Activated B cell treated with CpG ODN at 0.5 μM for 24 hours (primary cell): Measurements from ENCODE around the gene ERAL1. TPM values are rescaled to one million over a fixed set of nuclear protein-coding genes. Genes with fewer than 3 reads are reported as not detected.
A peak's percentile ranks its signal among the peaks of the same experiment; 100 is the strongest.

Experiments used
- ATAC-seq: fragments of 200-7000 bp; cut with Tn5 transposase; one replicate; pipeline ENCODE4 v1.10.0; 2021; ENCODE audit warnings: low read depth, mild to moderate bottlenecking, moderate library complexity
- CTCF ChIA-PET: fragments of 350-600 bp; sonication (Branson Sonifier 250); formaldehyde crosslinking; loops from one replicate; lab custom pipeline; 2021; ENCODE audit warnings: antibody characterized with exemption; lab: Charles Lee
- POLR2A ChIA-PET: fragments of 350-600 bp; sonication (Branson Sonifier 250); formaldehyde crosslinking; loops from one replicate; lab custom pipeline; 2021; ENCODE audit warnings: antibody characterized with exemption; lab: Charles Lee
- DNase-seq: peaks from one replicate; pipeline ENCODE4 v3.0.0; 2022
- H3K27ac Mint-ChIP-seq: one replicate; pipeline ENCODE4 v1.8.0; 2020; ENCODE audit warnings: mixed read lengths
- H3K27me3 Mint-ChIP-seq: one replicate; pipeline ENCODE4 v1.8.0; 2021; ENCODE audit warnings: mixed read lengths
- H3K36me3 Mint-ChIP-seq: one replicate; pipeline ENCODE4 v1.8.0; 2021; ENCODE audit warnings: low read depth, mixed read lengths
- H3K4me1 Mint-ChIP-seq: one replicate; pipeline ENCODE4 v1.8.0; 2021; ENCODE audit warnings: mixed read lengths
- H3K4me3 Mint-ChIP-seq: one replicate; pipeline ENCODE4 v1.8.0; 2020; ENCODE audit warnings: mild to moderate bottlenecking, mixed read lengths
- H3K9me3 Mint-ChIP-seq: one replicate; pipeline ENCODE4 v1.8.0; 2020; ENCODE audit warnings: mixed read lengths
- intact Hi-C: fragments of 100-400 bp; cut with micrococcal nuclease; formaldehyde crosslinking; loops from one replicate; pipeline ENCODE4 v1.15.1; 2024
- total RNA-seq: library from RNA; stranded (reverse); gene quantifications from 2 replicates; pipeline ENCODE4 v1.2.3, GENCODE V29; 2022
- TF ChIP-seq, protein P1 (sequence below): fragments of 200-600 bp; IDR thresholded peaks from one replicate; pipeline ENCODE4 v1.8.0; 2022; ENCODE audit warnings: antibody characterized with exemption, mild to moderate bottlenecking

Gene ERAL1
- total RNA-seq, 1 donor from 2014 or later, result 47.6 TPM

DNA sequence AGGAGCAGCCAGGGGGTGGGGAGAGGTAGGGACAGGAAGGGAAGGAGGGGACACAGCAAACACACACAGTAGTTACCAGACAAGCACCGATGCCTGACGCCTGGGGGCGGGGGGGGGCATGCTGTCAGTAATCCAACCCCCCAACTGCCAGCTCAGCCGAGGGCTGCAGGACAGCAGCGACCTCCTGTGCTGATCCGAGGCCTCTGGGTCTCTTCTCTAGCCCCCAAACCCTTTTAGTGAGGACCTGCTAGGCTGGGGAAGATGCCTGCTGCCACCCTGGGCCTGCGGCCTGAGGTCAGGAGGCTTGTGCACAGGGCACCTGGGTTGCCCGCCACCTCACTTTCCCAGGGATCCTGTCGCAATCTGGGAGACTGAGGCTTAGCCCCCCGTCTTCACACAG, 31.1 kb downstream of the ERAL1 start:
- CTCF ChIA-PET, result no interaction called here
- DNase-seq (no peak), ATAC-seq (no peak)
- peaks cover 56% of the 10 kb centered on the region for H3K4me1 Mint-ChIP-seq
- POLR2A ChIA-PET, result interaction anchor here (1.4 kb wide), 1 partner anchor 8 kb away, joined by 7 read pairs; no protein-coding TSS in a partner anchor
- H3K4me3 Mint-ChIP-seq, result no peak overlapping the region
- intact Hi-C loops, result no loop called here
- TF ChIP-seq, protein P1, sequence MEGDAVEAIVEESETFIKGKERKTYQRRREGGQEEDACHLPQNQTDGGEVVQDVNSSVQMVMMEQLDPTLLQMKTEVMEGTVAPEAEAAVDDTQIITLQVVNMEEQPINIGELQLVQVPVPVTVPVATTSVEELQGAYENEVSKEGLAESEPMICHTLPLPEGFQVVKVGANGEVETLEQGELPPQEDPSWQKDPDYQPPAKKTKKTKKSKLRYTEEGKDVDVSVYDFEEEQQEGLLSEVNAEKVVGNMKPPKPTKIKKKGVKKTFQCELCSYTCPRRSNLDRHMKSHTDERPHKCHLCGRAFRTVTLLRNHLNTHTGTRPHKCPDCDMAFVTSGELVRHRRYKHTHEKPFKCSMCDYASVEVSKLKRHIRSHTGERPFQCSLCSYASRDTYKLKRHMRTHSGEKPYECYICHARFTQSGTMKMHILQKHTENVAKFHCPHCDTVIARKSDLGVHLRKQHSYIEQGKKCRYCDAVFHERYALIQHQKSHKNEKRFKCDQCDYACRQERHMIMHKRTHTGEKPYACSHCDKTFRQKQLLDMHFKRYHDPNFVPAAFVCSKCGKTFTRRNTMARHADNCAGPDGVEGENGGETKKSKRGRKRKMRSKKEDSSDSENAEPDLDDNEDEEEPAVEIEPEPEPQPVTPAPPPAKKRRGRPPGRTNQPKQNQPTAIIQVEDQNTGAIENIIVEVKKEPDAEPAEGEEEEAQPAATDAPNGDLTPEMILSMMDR, result no peak
- peaks cover 67% of the 10 kb centered on the region for H3K36me3 Mint-ChIP-seq
- H3K9me3 Mint-ChIP-seq, result no peaks in the 10 kb centered on the region
- no peak overlapping the region for H3K27ac Mint-ChIP-seq
- H3K27me3 Mint-ChIP-seq, result no peaks in the 10 kb centered on the region

DNA sequence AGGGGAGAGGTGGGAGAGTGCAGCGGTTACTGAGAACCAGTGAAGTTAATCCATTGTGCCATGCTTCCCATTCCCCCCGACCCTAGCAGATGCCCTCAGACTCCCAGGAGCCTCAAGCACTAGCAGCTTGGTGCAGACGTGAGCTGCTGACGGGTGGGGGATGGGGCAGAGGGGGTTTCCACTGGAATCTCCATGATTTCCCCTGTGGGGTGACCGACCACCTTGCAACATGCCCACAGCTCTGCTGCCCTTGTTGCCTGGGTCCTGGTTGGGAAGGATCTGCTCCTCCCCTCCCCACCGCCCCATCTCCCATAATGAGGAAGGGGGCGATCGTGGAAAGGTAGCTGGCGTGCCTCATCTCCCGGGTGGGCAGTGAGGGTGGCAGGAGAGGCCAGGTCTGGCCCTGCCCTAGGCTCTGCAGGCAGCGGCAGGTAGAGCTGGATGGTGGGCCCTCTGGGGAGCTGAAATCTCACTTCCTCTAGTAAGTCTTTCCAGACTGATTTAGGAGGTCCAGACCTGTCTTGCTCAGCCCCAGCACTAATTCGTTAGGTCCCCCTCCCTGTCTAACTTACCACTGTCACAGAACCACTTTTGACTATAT, 33.2 kb downstream of the ERAL1 start:
- TF ChIP-seq, protein P1, result no peak
- intact Hi-C loops, result loop anchor here (1.0 to 2.0 kb wide), 3 partner anchors 9 to 17 kb away; partner anchors contain the start of genes DHRS13 and FLOT2
- DNase-seq, result no peak
- ChIA-PET POLR2A (interaction anchor here (0.6 to 3.2 kb wide), 8 partner anchors 9 to 162 kb away, joined by 3 to 22 read pairs (median 8); partner anchors contain the start of genes DHRS13, FAM222B, FLOT2 and TLCD1), CTCF (interaction anchor here (0.8 to 1.2 kb wide), 3 partner anchors 10 to 124 kb away, joined by 4 to 7 read pairs (median 7); partner anchors contain the start of genes DHRS13 and FLOT2)
- ATAC-seq, result peak; percentile 86
- Mint-ChIP-seq H3K4me1 (peaks cover 76% of the 10 kb centered on the region), H3K27me3 (no peaks in the 10 kb centered on the region), H3K9me3 (no peaks in the 10 kb centered on the region), H3K4me3 (peak overlapping the region; percentile 53), H3K36me3 (peaks cover 61% of the 10 kb centered on the region), H3K27ac (peak overlapping the region; percentile 72)

DNA sequence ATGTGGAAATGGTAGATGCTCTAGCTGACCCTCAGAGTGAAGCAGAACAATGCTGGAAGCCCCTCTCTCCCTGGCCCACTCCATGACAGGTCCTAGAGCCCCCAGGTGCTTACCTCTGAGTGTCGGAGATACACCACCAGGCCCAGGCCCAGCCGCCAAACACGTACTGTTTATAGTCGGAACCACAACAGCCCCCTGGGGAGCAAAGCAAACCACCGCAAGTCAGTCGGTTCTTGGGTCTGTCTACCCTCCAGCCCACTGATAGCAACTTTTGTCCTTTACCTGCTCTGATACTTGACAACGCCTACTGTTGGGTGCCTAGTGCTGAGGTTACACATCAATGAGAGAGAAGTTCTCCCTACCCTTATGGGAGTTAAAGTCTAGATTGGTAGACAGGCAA, 34.0 kb downstream of the ERAL1 start:
- ATAC-seq, result peak; percentile 17
- peak overlapping the region; percentile 61 for H3K4me3 Mint-ChIP-seq
- peaks cover 58% of the 10 kb centered on the region for H3K36me3 Mint-ChIP-seq
- intact Hi-C loops, result loop anchor here (1.0 to 2.0 kb wide), 3 partner anchors 8 to 18 kb away; partner anchors contain the start of genes DHRS13 and FLOT2
- H3K27me3 Mint-ChIP-seq, result no peaks in the 10 kb centered on the region
- no peaks in the 10 kb centered on the region for H3K9me3 Mint-ChIP-seq
- peak overlapping the region; percentile 72 for H3K27ac Mint-ChIP-seq
- CTCF ChIA-PET, result interaction anchor here (1.1 kb wide), 1 partner anchor 9 kb away, joined by 4 read pairs; the partner anchor contains the start of gene FLOT2
- DNase-seq, result no peak
- TF ChIP-seq, protein P1, result no peak
- peaks cover 84% of the 10 kb centered on the region for H3K4me1 Mint-ChIP-seq
- POLR2A ChIA-PET, result interaction anchor here (1.6 to 3.2 kb wide), 3 partner anchors 8 to 163 kb away, joined by 12 to 22 read pairs (median 15); partner anchors contain the start of genes FLOT2 and TLCD1

DNA sequence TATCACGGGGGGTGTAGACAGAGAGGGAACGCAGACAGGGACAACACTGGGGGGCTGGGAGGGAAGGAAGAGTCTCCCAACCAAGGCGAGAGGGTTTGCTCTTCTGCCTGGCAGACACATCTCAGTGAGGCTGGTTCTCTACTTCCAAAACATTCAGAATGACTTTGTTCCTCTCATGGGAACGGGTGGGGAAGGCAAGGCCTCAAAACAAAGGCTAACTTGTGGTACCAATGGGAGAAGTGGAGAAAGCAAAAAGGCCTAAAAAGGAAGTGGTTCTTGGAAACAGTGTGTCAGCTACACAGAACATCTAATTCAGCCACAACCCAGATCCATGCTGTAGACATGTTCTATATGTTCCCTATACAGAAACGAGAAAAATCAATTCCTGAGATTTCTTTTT, 35.2 kb downstream of the ERAL1 start:
- H3K27ac Mint-ChIP-seq, result peak overlapping the region; percentile 65
- no peaks in the 10 kb centered on the region for H3K27me3 Mint-ChIP-seq
- H3K9me3 Mint-ChIP-seq, result no peaks in the 10 kb centered on the region
- ChIA-PET POLR2A (interaction anchor here (0.7 to 3.2 kb wide), 5 partner anchors 18 to 164 kb away, joined by 3 to 22 read pairs (median 4); partner anchors contain the start of gene TLCD1), CTCF (no interaction called here)
- ATAC-seq (no peak), DNase-seq (no peak)
- H3K4me1 Mint-ChIP-seq, result peaks cover 86% of the 10 kb centered on the region
- H3K36me3 Mint-ChIP-seq, result peaks cover 47% of the 10 kb centered on the region
- TF ChIP-seq, protein P1, result no peak
- intact Hi-C loops, result loop anchor here (2.0 kb wide), 1 partner anchor 19 kb away; no protein-coding TSS in a partner anchor
- peak overlapping the region; percentile 35 for H3K4me3 Mint-ChIP-seq

DNA sequence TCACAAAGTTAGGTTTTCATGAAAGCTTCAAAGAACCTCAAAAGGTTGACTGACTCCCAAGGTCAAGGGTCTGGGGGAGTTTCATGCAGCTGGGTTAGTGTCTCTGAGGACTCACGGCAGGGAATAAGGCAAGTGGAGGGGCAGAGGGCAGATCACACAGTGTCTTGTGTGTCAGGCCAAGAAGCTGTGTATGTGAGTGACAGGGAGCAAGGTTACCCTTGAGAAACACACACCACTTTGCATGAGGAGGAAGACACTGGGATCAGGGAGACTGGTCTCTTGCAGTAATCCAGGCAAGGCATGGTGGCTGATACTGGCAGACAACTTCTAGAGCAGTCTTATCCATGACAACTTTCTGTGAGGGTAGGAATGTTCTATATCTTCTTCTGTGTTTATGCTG, 36.4 kb downstream of the ERAL1 start:
- no peaks in the 10 kb centered on the region for H3K9me3 Mint-ChIP-seq
- intact Hi-C loops, result no loop called here
- POLR2A ChIA-PET, result interaction anchor here (0.6 to 4.4 kb wide), 5 partner anchors 11 to 257 kb away, joined by 7 to 48 read pairs (median 29); partner anchors contain the start of genes DHRS13, NEK8 and TLCD1
- peak overlapping the region; percentile 17 for H3K4me3 Mint-ChIP-seq
- H3K27ac Mint-ChIP-seq, result peak overlapping the region; percentile 100
- no peak for DNase-seq
- H3K27me3 Mint-ChIP-seq, result no peaks in the 10 kb centered on the region
- TF ChIP-seq, protein P1, result no peak
- no peak for ATAC-seq
- CTCF ChIA-PET, result interaction anchor here (2.0 to 4.1 kb wide), 2 partner anchors 11 to 128 kb away, joined by 6 to 22 read pairs; partner anchors contain the start of gene DHRS13
- H3K36me3 Mint-ChIP-seq, result peaks cover 42% of the 10 kb centered on the region
- H3K4me1 Mint-ChIP-seq, result peaks cover 91% of the 10 kb centered on the region
